Fibroblast of pulmonary artery (primary cell): Measurements from ENCODE around the gene TTC39C.

Source experiments
- DNase-seq: peaks from one replicate; pipeline ENCODE4 v3.0.0-alpha.2; 2010; ENCODE audit warnings: low read depth
- H3K4me3 ChIP-seq: replicated peaks from 2 replicates; pipeline ENCODE4 v1.5.1; 2011; ENCODE audit warnings: low read depth, mild to moderate bottlenecking, control low read depth, low read length, moderate library complexity
- CTCF ChIP-seq: IDR thresholded peaks from 2 replicates; pipeline ENCODE4 v1.5.1; 2011; ENCODE audit warnings: mild to moderate bottlenecking, control low read depth, low read length, inconsistent platforms; ENCODE audit errors: missing control alignments

TTC39C gene

DNA sequence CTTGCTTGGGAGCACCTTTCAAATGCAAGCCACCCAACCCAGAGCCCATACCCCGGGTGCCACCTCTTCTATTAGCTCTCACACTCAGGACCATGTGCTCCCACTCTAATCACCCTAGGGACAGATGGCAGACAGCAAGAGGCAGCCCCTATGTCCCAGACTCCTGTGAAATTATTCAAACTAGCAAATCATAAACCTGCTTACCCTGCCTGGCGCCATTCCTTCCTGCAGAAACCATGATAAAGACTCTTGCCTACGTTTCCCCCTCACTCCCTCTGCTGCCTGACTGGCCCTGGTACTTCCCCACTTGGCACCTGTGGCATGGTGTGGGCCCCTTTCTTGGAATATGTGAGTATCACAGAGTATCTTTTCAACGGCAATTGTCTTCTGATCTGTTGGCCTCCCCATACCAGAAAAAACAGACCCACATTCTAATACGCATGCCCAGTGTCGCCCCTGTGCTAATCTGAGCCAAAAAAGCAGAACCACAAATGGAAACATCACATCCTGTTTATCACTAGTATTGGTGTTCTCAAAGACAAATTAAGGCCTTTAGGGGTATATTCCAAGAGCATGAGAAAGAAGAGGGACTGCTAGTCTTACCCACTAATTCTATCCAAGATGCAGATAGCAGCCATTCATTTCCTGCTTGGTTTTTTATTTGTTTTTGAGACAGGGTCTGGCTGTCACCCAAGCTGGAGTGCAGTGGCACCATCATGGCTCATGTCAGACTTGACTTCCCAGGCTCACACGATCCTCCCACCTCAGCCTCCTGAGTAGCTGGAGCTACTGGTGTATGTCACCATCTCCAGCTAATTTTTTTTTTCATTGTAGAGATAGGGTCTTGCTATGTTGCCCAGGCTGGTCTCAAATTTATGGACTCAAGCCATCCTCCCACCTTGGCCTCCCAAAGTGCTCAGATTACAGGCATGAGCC lies 44.1 kb upstream of the TTC39C start:
- no peak for DNase-seq
- no peak for TF ChIP-seq CTCF
- H3K4me3 ChIP-seq = no peak overlapping the region

GRCh38 chr18:23971097-23971440 lies 43.5 kb upstream of the TTC39C start:
- TF ChIP-seq CTCF = no peak
- no peak overlapping the region for H3K4me3 ChIP-seq

DNA sequence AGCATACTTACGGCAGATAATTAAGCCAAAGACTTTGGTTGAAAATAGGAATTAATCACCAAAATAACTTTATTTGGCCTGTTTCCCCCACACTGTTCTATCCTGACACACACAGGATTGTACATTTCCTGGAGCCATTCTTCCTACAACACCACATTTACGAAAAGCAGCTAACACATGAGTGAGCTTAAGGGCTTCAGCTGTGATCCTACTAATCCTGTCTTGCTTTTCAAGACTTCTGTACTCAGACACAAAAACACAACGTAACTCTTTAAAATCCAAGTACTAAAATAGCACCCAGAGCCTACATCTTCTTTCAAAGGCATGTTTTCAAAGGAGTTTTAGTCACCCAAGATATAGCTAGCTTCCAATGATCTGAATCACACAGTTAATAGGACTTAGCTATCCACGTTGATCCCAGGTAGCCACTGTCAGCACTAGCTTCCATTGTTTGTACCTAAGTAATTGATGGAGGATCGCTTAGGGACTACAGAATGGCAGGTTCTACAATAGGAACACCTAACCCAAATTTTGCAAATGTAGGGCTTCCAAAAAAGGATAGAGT lies 42.8 kb upstream of the TTC39C start:
- no peak for DNase-seq
- TF ChIP-seq CTCF = no peak
- no peak overlapping the region for H3K4me3 ChIP-seq

More at GRCh38 chr18:23971097-23971440, 43.5 kb upstream of the TTC39C start:
- DNase-seq = no peak

DNA sequence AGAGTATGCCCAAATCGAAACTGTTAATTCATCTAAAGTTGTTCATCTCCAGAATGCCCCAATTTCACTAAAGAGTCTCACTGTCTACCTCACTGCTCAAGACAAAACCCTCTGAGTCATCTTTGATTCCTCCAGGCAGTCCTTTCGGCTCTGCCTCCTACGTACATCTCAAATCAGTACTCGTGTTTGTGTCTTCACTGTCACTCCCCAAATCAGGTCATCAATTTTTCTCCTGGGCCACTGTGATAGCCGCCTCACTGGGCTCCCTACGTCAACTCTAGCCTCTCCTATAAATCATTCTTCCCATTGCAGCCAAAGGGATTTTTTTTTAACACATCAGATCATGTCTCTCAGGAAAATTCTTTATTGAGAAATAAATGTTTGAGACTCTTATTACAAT lies 42.1 kb upstream of the TTC39C start:
- no peak for DNase-seq
- TF ChIP-seq CTCF = no peak
- H3K4me3 ChIP-seq = no peak overlapping the region

GRCh38 chr18:23977103-23977502 lies 37.5 kb upstream of the TTC39C start:
- no peak for TF ChIP-seq CTCF
- no peak for DNase-seq
- H3K4me3 ChIP-seq = no peak overlapping the region

DNA sequence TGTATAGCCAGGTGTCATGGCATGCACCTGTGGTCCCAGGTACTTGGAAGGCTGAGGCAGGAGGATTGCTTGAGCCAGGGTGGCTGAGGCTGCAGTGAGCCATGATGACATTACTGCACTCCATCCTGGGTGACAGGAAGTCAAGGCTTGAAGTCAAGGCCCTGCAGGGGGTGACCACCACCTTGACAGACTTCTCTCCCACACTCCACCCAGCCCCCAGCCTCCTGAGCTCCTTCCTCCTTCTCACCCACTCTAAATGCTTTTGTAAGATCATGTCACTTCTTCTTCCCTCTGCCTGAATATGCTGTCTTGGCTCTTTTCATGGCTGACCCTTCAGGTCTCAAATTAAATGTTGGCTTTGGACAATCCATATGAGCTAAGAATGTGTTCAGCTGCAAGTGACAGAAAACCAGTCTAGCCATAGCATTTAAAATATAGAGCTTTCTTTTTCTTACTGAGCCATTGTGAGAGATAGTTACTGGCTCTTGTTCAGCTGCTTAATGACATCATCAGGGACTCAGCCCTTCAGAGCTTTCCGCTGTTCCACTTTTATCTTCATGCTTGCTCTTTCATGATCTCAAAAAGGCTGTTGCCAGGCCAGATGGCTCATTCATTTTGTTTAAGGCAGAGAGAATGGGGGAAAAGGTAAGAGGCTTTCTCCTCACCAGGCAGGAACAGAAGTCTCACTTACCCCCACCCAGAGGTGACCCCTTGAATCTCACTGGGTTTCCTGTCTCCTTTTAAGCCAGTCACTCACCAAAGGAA lies 36.7 kb upstream of the TTC39C start:
- DNase-seq = peak; percentile 71
- no peak for TF ChIP-seq CTCF
- H3K4me3 ChIP-seq = no peak overlapping the region
